GM23248 (cell line): ENCODE data around the gene ADAMTS6. TPM values are rescaled to one million over a fixed set of nuclear protein-coding genes. Genes with fewer than 3 reads are reported as not detected.

Source experiments
- DNase-seq: peaks from one replicate; pipeline ENCODE4 v3.0.0-alpha.2; 2015
- H2AFZ ChIP-seq: fragments of 200-600 bp; sonication (generic); 2 replicates; pipeline ENCODE4 v1.6.1; 2016; ENCODE audit warnings: antibody characterized with exemption
- H3F3A ChIP-seq: fragments of 200-600 bp; sonication (generic); 2 replicates; pipeline ENCODE4 v1.6.1; 2016; ENCODE audit warnings: mild to moderate bottlenecking, antibody characterized with exemption, mixed run types; ENCODE audit not compliant: insufficient read depth
- H3K27ac ChIP-seq: fragments of 200-600 bp; sonication (generic); 2 replicates; pipeline ENCODE4 v1.5.1; 2016; ENCODE audit warnings: mild to moderate bottlenecking
- H3K27me3 ChIP-seq: fragments of 200-600 bp; sonication (generic); replicated peaks from 2 replicates; pipeline ENCODE4 v1.6.1; 2016; ENCODE audit warnings: mild to moderate bottlenecking; ENCODE audit not compliant: insufficient read depth
- H3K36me3 ChIP-seq: fragments of 200-600 bp; sonication (generic); 2 replicates; pipeline ENCODE4 v1.6.1; 2016; ENCODE audit warnings: low read depth, mild to moderate bottlenecking
- H3K4me1 ChIP-seq: fragments of 200-600 bp; sonication (generic); 2 replicates; pipeline ENCODE4 v1.6.1; 2016; ENCODE audit warnings: mild to moderate bottlenecking; ENCODE audit not compliant: insufficient read depth
- H3K4me2 ChIP-seq: fragments of 200-600 bp; sonication (generic); one replicate; pipeline ENCODE4 v1.6.1; 2016; ENCODE audit warnings: mild to moderate bottlenecking; ENCODE audit not compliant: unreplicated experiment
- H3K4me3 ChIP-seq: fragments of 200-600 bp; sonication (generic); 2 replicates; pipeline ENCODE4 v1.5.1; 2016; ENCODE audit warnings: mild to moderate bottlenecking
- H3K79me2 ChIP-seq: fragments of 200-600 bp; sonication (generic); 2 replicates; pipeline ENCODE4 v1.6.1; 2016; ENCODE audit warnings: mild to moderate bottlenecking; ENCODE audit not compliant: insufficient read depth
- H3K9ac ChIP-seq: fragments of 200-600 bp; sonication (generic); 2 replicates; pipeline ENCODE4 v1.6.1; 2016; ENCODE audit warnings: mild to moderate bottlenecking
- H3K9me2 ChIP-seq: fragments of 200-600 bp; sonication (generic); 2 replicates; pipeline ENCODE4 v1.6.1; 2016; ENCODE audit warnings: mixed run types, mild to moderate bottlenecking, moderate library complexity; ENCODE audit not compliant: insufficient read depth
- H3K9me3 ChIP-seq: fragments of 200-600 bp; sonication (generic); one replicate; pipeline ENCODE4 v1.6.1; 2017; ENCODE audit warnings: low read depth
- H4K20me1 ChIP-seq: fragments of 200-600 bp; sonication (generic); 2 replicates; pipeline ENCODE4 v1.6.0; 2016; ENCODE audit not compliant: insufficient read depth
- EZH2 ChIP-seq: fragments of 200-600 bp; sonication (generic); IDR thresholded peaks from 2 replicates; pipeline ENCODE4 v1.6.1; 2018; ENCODE audit warnings: antibody characterized with exemption, mild to moderate bottlenecking; ENCODE audit not compliant: insufficient read depth, poor library complexity, severe bottlenecking
- EZH2phosphoT487 ChIP-seq: fragments of 200-600 bp; sonication (generic); IDR thresholded peaks from 2 replicates; pipeline ENCODE4 v1.6.1; 2018; ENCODE audit warnings: antibody characterized with exemption, moderate library complexity, mild to moderate bottlenecking, low read depth; ENCODE audit not compliant: insufficient read depth
- WGBS, 2 experiments: methylation state at CpG; one replicate each; pipeline ENCODE4 v1.1.6; 2015 to 2017; ENCODE audit warnings: low lambda C conversion rate in 2 of 2, low coverage in 1 of 2; ENCODE audit errors: missing lambda C conversion rate in 2 of 2; 5-methylcytosine and 5-hydroxymethylcytosine counted together
- in situ Hi-C: fragments of 300-500 bp; cut with MboI; formaldehyde crosslinking; loops from 2 replicates; pipeline ENCODE4 v1.15.0; 2020
- polyA plus RNA-seq: library from polyadenylated mRNA; unstranded; fragments of >200 nt; fragmentation: Nextera tagmentation; extraction: Ambion mirVana; gene quantifications from 2 replicates; pipeline ENCODE4 v1.2.1, GENCODE V29; 2016
- total RNA-seq: library from RNA; depleted of rRNA; stranded (reverse); fragments of >200 nt; shearing (Covaris generic); gene quantifications from 2 replicates; pipeline ENCODE4 v1.2.3, GENCODE V29; 2014

ADAMTS6 gene
- total and polyA plus RNA-seq, 2 experiments from 2014 or later, result 10.1 to 76.0 TPM

DNA sequence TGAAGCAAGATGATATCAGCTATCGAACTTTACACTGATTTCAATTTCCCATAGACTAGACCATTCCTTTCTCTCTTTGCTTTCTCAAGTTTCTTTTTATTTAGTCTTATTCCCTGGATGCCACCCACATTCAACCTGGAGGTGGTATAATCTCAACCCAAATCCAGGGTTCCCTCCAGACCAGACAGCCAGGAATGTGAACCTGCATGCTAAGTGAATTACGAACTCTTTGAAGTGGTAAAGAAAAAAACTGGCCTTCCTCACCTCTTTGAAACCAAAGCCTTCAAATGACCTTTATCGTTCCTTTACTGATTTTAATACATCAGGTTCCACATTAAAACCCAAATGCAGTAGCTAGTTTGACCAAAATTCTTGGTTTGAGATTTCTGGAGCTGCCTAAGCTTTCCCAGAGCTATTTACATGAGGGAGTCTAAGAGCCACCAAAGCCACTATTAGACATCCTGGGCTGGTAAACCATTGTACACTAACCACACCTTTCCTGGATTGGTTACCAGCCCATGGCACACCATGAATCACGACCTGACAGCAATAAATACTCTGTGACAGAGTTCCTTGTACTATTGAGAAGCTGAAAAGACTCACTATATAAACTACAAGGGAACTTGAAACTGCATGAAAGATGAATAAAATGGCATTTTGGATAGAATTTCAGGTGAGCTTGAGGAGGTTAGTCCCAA lies 323.7 kb downstream of the ADAMTS6 start:
- H3K9me3 ChIP-seq, result no peaks in the 10 kb centered on the region
- H3K4me1 ChIP-seq, result peaks cover 22% of the 10 kb centered on the region
- in situ Hi-C loops, result no loop called here
- peaks cover 16% of the 10 kb centered on the region for H3K36me3 ChIP-seq
- peaks cover 33% of the 10 kb centered on the region for H3F3A ChIP-seq
- no peak overlapping the region for H3K4me3 ChIP-seq
- H2AFZ ChIP-seq, result no peak overlapping the region
- no peak overlapping the region for H3K27ac ChIP-seq
- H3K9ac ChIP-seq, result no peak overlapping the region
- H3K27me3 ChIP-seq, result no peaks in the 10 kb centered on the region
- TF ChIP-seq EZH2 (no peak), EZH2phosphoT487 (no peak)
- H3K9me2 ChIP-seq, result no peaks in the 10 kb centered on the region
- H3K4me2 ChIP-seq, result no peak overlapping the region
- H4K20me1 ChIP-seq, result no peaks in the 10 kb centered on the region
- peaks cover 5% of the 10 kb centered on the region; the same call in 1 of the 2 replicates for H3K79me2 ChIP-seq
- 94 to 97% methylated on average over 4 of the region's 4 CpGs for WGBS, 2 experiments
- no peak for DNase-seq

DNA sequence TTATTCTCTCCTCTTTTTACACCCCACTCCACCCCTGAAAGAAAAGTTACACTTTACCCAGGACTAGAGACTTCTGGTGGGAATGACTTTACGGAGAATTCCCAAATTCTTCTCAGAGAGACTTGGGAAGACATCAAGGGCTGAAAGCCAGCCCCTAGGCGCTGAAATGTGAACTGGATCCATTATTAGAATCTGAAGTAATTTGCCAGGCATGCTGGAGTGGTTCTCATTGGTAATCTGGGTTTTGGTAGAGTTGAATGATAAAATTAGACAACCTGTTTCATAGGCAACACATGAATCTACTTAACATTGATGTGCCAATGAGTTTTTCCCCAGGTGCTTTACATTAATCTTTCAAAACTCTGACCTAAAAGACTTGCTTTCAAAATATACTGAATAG lies 324.8 kb downstream of the ADAMTS6 start:
- in situ Hi-C loops, result no loop called here
- no peaks in the 10 kb centered on the region for H4K20me1 ChIP-seq
- no peaks in the 10 kb centered on the region for H3K27me3 ChIP-seq
- peaks cover 27% of the 10 kb centered on the region for H3F3A ChIP-seq
- no peak overlapping the region for H3K9ac ChIP-seq
- peaks cover 22% of the 10 kb centered on the region for H3K4me1 ChIP-seq
- no peak for DNase-seq
- H3K9me2 ChIP-seq, result no peaks in the 10 kb centered on the region
- peaks cover 5% of the 10 kb centered on the region; the same call in 1 of the 2 replicates for H3K79me2 ChIP-seq
- H3K27ac ChIP-seq, result no peak overlapping the region
- peaks cover 17% of the 10 kb centered on the region for H3K36me3 ChIP-seq
- TF ChIP-seq EZH2 (no peak), EZH2phosphoT487 (no peak)
- no peak overlapping the region for H2AFZ ChIP-seq
- H3K4me3 ChIP-seq, result no peak overlapping the region
- WGBS, 2 experiments, result 47 to 54% methylated on average over 2 of the region's 2 CpGs
- H3K9me3 ChIP-seq, result no peaks in the 10 kb centered on the region
- no peak overlapping the region for H3K4me2 ChIP-seq

DNA sequence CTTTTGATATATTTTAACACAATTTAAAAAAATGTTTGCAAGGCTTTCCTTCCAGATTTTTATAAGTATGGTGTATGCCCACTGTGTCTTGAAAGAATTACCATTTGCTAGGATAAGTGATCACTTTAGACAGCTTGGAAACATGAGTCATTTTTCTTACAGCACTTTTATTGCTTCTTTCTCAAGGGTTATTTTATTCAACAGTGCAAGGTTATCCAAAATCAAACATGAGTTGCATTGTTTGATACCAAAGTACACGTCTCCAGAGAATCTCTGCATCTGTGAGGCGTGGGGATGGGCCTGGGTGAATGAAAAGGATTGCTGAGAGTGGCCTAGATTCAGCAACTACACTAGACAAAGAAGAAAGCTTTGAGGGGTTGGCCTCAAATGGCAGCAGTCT lies 329.6 kb downstream of the ADAMTS6 start:
- peaks cover 44% of the 10 kb centered on the region for H3K36me3 ChIP-seq
- TF ChIP-seq EZH2 (no peak), EZH2phosphoT487 (no peak)
- 33 to 43% methylated on average over 2 of the region's 2 CpGs for WGBS, 2 experiments

DNA sequence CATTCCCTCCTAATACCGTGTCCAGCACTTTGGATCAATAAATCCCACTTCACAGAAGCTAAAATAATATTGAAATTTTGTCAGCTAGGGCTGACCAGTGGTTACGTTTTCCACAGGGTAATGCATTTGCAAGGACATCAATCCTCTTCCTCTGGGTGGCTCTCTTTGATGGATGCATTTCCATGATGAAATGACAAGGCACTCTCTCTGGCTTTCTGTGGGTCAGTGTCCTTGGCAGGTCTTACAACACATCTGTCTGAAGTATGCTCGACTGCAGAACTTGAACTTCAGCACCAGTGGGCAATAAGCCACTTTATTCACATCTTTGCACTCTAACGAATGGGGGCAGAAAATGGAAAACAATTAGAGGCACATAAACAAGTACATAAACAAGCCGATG lies 330.1 kb downstream of the ADAMTS6 start:
- Histone ChIP-seq H3K4me3 (no peak overlapping the region), H3F3A (peaks cover 31% of the 10 kb centered on the region), H3K36me3 (peaks cover 44% of the 10 kb centered on the region), H3K9ac (no peak overlapping the region), H3K9me3 (no peaks in the 10 kb centered on the region), H3K9me2 (no peaks in the 10 kb centered on the region), H3K4me2 (no peak overlapping the region), H3K27me3 (no peaks in the 10 kb centered on the region), H3K27ac (peak overlapping the region; percentile 16; the same call in 1 of the 2 replicates), H3K4me1 (peaks cover 15% of the 10 kb centered on the region), H2AFZ (no peak overlapping the region), H4K20me1 (no peaks in the 10 kb centered on the region), H3K79me2 (no peaks in the 10 kb centered on the region)
- 32 to 41% methylated on average over 5 of the region's 5 CpGs for WGBS, 2 experiments
- in situ Hi-C loops, result no loop called here
- no peak for TF ChIP-seq EZH2
- TF ChIP-seq EZH2phosphoT487, result no peak
- DNase-seq, result peak; percentile 28

More for the DNA sequence above, 329.6 kb downstream of the ADAMTS6 start:
- Histone ChIP-seq H3K9me3 (no peaks in the 10 kb centered on the region), H3K4me3 (no peak overlapping the region), H3F3A (peaks cover 31% of the 10 kb centered on the region), H3K27ac (peak overlapping the region; percentile 16), H2AFZ (no peak overlapping the region), H3K9me2 (no peaks in the 10 kb centered on the region), H3K4me2 (no peak overlapping the region), H3K79me2 (no peaks in the 10 kb centered on the region), H3K4me1 (peaks cover 15% of the 10 kb centered on the region), H3K9ac (no peak overlapping the region), H4K20me1 (no peaks in the 10 kb centered on the region), H3K27me3 (no peaks in the 10 kb centered on the region)
- in situ Hi-C loops, result no loop called here
- peak; percentile 53 for DNase-seq
